Activated CD8-positive, alpha-beta memory T cell treated with anti-CD3 and anti-CD28 coated beads for 1 hour (primary cell): ENCODE results near the gene ZFP69.
"Not testable (repeated sequence)": the region's sequence is repeated elsewhere in the genome, so short reads cannot be mapped to it uniquely, and the experiment has no call there.

Experiments
- DNase-seq, 2 donors: peaks; one replicate each; pipeline ENCODE4 v3.0.0-alpha.2; 2020; ENCODE audit warnings: low read depth in 1 of 2; ENCODE audit errors: extremely low read depth in 1 of 2

The ZFP69 gene

GRCh38 chr1:40476924-40477677 lies at the start of gene ZFP69:
Gene ZFP69 (plus strand): TSS chr1:40477290. CDS start chr1:40479362, 2,072 bp downstream.
- peak; percentile 18 to 58 for DNase-seq

- no peak for DNase-seq
Measured at GRCh38 chr1:40431385-40431784, 45.7 kb upstream of the ZFP69 start.

GRCh38 chr1:40432644-40433390 lies 44.3 kb upstream of the ZFP69 start:
- no peak for DNase-seq

DNA sequence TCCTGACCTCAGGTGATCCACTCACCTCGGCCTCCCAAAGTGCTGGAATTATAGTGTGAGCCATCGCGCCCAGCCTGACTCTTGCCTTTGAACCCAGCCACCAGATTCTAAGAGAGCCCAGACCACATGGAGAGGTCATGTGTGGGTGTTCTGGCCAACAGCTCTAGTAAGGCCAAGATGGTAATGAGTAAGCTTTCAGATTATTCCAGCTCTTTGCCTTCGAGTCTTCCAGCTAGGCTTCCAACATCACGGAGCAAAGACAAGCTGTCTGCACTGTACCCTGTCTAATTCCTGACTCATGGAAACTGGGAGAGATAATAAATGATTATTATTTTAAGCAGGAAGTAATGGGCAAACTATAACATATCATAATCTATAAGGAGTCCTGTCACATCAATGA lies 41.6 kb upstream of the ZFP69 start:
- no peak for DNase-seq

- no peak for DNase-seq
Measured at GRCh38 chr1:40435876-40436275, 41.2 kb upstream of the ZFP69 start.

DNA sequence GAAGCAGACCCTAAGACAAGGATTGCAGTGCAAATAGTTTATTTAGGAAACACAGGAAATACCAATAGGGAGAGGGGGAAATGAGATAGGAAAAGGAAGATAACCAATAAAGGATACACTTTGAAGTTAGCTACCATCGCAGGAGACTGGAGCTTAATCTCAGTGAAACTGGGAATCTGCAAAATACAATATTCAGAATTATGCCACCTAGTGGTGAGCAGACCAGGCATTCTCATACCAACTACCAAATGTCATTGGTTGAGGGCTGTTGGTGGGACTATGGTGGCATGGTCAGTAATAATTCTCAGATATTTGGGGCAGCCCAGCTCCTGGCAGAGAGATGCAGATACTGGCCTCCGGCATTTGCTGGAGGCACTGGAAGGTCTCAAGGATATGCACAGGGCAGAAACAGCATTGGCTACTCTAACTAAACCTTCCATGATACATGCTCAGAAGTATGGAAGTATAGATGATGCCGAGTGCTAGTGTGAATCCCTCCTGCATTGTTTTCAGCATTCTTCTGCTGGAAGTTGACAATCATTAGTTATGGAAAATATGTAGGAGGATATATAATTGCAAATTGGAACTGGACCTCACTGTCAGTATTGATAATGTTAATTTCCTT lies 38.6 kb upstream of the ZFP69 start:
- DNase-seq = no peak

GRCh38 chr1:40439247-40439646 lies 37.8 kb upstream of the ZFP69 start:
- DNase-seq = no peak

DNA sequence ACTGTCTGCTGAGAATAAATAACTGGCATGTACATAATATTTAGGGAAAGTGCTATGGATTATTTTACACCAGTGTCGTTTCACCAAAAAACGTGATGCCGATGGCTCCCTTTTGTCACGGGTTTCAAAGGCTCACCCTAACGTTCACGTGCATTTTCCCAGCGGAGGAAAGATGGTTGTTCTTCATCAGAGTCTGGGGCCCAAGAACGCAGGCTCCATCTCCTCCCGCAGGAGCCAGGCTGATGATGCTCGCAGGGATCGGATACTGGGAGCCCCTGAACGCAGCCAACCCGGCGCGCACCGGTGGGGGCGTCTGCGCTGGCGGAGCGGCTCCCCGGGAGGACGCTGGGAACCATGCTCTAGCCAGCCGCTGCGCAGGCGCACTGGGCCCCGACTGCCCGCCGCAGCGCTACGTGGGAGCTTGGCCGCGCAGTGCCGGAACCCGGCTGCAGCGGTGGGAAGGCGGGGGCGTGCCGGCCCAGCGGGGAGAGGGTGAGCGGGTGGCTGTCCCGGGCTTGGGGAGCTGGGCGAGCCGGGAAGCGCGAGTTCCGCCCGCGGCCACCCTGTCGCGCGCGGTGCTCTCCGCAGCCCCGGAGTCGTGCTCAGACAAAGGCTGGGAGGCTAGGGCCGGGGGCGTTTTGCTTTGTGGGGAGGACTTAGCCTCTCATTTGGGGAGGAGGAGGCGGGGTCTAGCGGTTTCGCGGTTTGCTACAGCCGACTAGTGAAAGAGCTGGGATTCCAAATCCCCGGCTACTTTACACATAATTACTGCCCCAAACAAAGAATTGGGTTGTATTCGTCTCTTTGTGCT lies 27.2 kb upstream of the ZFP69 start, which contains the start of gene ZFP69B:
TSS of gene ZFP69B (plus strand) at position 793 of the 811 bp plus-strand sequence. CDS start 486 bp downstream, outside the sequence.
- peak; percentile 74 to 86 for DNase-seq

- DNase-seq = peak; percentile 64
Measured at GRCh38 chr1:40450495-40451237, 26.4 kb upstream of the ZFP69 start.

DNA sequence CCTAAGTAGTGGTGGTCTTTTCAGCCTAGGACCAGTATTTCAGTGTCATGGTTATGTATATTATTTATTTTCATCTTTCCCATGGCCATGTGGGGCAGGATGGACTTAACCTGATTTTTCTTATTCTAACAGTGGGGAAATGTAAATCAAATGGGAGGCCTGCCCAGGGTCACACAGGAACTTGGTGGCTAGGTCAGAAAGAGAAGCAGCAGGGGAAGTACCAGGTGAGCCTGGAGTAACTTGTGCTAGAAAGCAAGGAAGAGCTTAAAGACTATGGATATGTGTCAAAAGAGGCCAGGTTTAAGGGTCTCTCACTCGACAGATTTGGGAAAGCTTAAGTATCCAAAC lies 25.9 kb upstream of the ZFP69 start:
- no peak for DNase-seq

- DNase-seq = no peak
Measured at GRCh38 chr1:40454873-40455272, 22.2 kb upstream of the ZFP69 start.

GRCh38 chr1:40462956-40463590 lies 14.0 kb upstream of the ZFP69 start:
- no peak for DNase-seq

GRCh38 chr1:40469327-40469726 lies 7.8 kb upstream of the ZFP69 start:
- DNase-seq = no peak

GRCh38 chr1:40475268-40475667 lies 1.8 kb upstream of the ZFP69 start:
- no peak for DNase-seq

- no peak for DNase-seq
Measured at GRCh38 chr1:40477678-40478053, 576 bp downstream of the ZFP69 start.

GRCh38 chr1:40478276-40478675 lies 1.2 kb downstream of the ZFP69 start:
- no peak for DNase-seq

DNA sequence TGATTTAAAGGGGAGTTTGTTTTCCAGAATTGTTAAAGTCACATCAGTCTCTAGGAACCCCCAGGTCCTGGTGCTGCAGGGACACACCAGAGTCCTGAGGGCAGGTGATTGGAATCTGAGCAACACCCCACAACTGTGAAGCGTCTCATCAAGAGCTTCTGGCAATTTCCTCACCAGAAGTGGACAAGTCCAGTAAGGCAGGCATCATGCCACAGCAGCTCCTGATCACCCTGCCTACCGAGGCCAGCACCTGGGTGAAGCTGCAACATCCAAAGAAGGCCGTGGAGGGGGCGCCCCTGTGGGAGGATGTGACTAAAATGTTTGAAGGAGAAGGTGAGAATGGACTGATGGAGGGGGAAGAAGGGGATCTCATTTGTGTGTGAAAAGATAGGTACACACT lies 2.1 kb downstream of the ZFP69 start:
- DNase-seq = no peak

DNA sequence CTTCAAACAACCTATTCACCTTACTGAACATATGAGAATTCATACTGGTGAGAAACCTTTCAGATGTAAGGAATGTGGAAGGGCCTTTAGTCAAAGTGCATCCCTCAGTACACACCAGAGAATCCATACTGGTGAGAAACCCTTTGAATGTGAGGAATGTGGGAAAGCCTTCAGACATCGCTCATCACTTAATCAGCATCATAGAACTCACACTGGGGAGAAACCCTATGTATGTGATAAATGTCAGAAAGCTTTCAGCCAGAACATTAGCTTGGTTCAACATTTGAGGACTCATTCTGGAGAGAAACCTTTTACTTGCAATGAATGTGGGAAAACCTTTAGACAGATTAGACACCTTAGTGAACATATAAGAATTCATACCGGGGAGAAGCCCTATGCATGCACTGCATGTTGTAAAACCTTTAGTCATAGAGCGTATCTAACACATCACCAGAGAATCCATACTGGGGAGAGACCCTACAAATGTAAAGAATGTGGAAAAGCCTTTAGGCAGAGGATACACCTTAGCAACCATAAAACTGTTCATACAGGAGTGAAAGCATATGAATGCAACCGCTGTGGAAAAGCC lies 18.3 kb downstream of the ZFP69 start:
- no peak for DNase-seq

DNA sequence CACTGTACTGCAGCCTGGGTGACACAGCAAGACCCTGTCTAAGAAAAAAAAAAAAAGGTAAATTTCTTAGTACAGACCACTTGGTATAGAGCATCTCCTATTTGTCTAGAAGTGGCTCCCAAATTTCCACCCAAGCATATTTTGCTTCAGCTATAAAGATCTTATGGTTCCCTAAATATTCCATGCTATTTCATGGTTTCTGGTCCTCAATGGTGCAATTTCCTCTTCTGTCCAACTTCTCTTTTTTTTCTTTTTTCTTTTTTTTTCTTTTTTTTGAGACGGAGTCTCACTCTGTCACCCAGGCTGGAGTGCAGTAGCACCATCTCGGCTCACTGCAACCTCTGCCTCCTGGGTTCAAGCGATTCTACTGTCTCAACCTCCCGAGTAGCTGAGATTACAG lies 25.6 kb downstream of the ZFP69 start:
- not testable (repeated sequence) for DNase-seq
